Skeletal muscle tissue (tissue), 4 donors: Measurements from ENCODE around the gene IRGQ. TPM values are rescaled to one million over a fixed set of nuclear protein-coding genes. Genes with fewer than 3 reads are reported as not detected.
A peak's percentile ranks its signal among the peaks of the same experiment; 100 is the strongest.

Source experiments
- H3K27ac ChIP-seq: one replicate; pipeline ENCODE4 v1.7.0; 2013; ENCODE audit warnings: mild to moderate bottlenecking, low read depth, low read length, inconsistent platforms
- H3K27me3 ChIP-seq, 3 donors: one replicate each; pipeline ENCODE4 v1.7.0; 2013; ENCODE audit warnings: low read length in 3 of 3; ENCODE audit not compliant: control insufficient read depth in 3 of 3, insufficient read depth in 3 of 3
- H3K36me3 ChIP-seq, 3 donors: one replicate each; pipeline ENCODE4 v1.7.0; 2013; ENCODE audit warnings: low read length in 3 of 3; ENCODE audit not compliant: control insufficient read depth in 3 of 3, insufficient read depth in 3 of 3
- H3K4me1 ChIP-seq, 3 donors: one replicate each; pipeline ENCODE4 v1.7.0; 2013; ENCODE audit warnings: low read length in 3 of 3, mild to moderate bottlenecking in 3 of 3; ENCODE audit not compliant: control insufficient read depth in 3 of 3, insufficient read depth in 3 of 3
- H3K4me3 ChIP-seq, 3 donors: one replicate each; pipeline ENCODE4 v1.7.0; 2013; ENCODE audit warnings: low read length in 3 of 3
- H3K9ac ChIP-seq, 3 donors: one replicate each; pipeline ENCODE4 v1.7.0; 2013; ENCODE audit warnings: low read length in 3 of 3, mild to moderate bottlenecking in 3 of 3, moderate library complexity in 2 of 3, low read depth in 1 of 3
- H3K9me3 ChIP-seq, 3 donors: one replicate each; pipeline ENCODE4 v1.7.0; 2013; ENCODE audit warnings: low read length in 3 of 3; ENCODE audit not compliant: control insufficient read depth in 3 of 3
- total RNA-seq: library from RNA; depleted of rRNA; stranded (reverse); fragments of >200 nt; gene quantifications from one replicate; pipeline ENCODE4 v1.2.3, GENCODE V29; 2014
- donor health status: Osteomylitis.

IRGQ gene
- total RNA-seq, 1 donor from 2014 or later = 24.5 TPM

DNA sequence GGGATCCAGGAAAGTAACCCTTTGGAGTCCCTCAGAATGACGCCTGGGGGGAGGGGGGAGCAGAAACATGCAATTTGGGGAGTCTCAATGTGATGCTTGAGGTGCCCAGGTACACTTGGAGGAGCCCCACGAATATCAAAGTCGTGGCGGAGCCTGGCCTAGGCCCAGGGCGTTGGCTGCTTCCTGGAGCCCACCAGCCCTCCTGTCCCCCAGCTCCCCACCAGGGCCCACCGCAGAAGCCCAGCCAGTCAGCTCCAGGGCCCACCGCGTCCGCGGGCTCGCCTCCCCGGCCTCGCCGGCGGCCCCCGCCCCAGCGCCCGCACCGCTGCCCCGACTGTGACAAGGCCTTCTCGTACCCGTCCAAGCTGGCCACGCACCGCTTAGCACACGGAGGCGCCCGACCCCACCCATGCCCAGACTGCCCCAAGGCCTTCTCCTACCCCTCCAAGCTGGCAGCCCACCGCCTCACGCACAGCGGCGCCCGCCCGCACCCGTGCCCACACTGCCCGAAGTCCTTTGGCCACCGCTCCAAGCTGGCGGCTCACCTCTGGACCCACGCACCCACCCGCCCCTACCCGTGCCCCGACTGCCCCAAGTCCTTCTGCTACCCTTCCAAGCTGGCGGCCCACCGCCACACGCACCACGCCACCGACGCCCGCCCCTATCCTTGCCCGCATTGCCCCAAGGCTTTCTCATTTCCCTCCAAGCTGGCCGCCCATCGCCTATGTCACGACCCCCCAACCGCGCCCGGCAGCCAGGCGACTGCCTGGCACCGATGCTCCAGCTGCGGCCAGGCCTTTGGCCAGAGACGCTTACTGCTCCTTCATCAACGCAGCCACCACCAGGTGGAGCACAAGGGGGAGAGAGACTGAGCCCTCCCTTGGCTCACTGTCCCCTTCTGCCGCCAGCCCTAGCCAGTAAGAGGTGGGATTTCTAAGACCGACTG, 60.8 kb downstream of the IRGQ start:
- H3K4me1 ChIP-seq = peaks cover 16 to 33% (median 23%) of the 10 kb centered on the region in 3 donors
- H3K27ac ChIP-seq = peak overlapping the region; percentile 85
- peaks cover 6 to 16% (median 12%) of the 10 kb centered on the region in 3 donors for H3K36me3 ChIP-seq
- H3K4me3 ChIP-seq = no peak overlapping the region
- peaks cover 0 to 8% (median 0%) of the 10 kb centered on the region in 3 donors for H3K9me3 ChIP-seq
- peak overlapping the region in 2 of 3 donors; percentile 54 to 66 for H3K9ac ChIP-seq
- no peaks in the 10 kb centered on the region for H3K27me3 ChIP-seq

Other genes starting within 250 kb of the IRGQ start
- 5.2 TPM for gene CD177, start 242.4 kb downstream of the IRGQ start, total RNA-seq
- gene TEX101, start 181.2 kb downstream of the IRGQ start, total RNA-seq = not detected
- not detected for gene LYPD3, start 130.5 kb downstream of the IRGQ start, total RNA-seq
- gene PHLDB3, start 91.4 kb downstream of the IRGQ start, total RNA-seq = 4.7 TPM
- 32.4 TPM for gene ETHE1, start 68.9 kb downstream of the IRGQ start, total RNA-seq
- not detected for gene ZNF575, start 62.9 kb downstream of the IRGQ start, total RNA-seq
- gene XRCC1, start 20.6 kb downstream of the IRGQ start, total RNA-seq = 7.3 TPM
- 6.8 TPM for gene PINLYP, start 20.3 kb downstream of the IRGQ start, total RNA-seq
- gene ZNF576, start 461 bp upstream of the IRGQ start, total RNA-seq = 6.8 TPM
- not detected for gene SRRM5, start 16.0 kb upstream of the IRGQ start, total RNA-seq
- 44.9 TPM for gene ZNF428, start 23.5 kb upstream of the IRGQ start, total RNA-seq
- gene CADM4, start 43.7 kb upstream of the IRGQ start, total RNA-seq = 7.8 TPM
- 2.1 TPM for gene PLAUR, start 74.0 kb upstream of the IRGQ start, total RNA-seq
- not detected for gene IRGC, start 119.9 kb upstream of the IRGQ start, total RNA-seq
- gene SMG9, start 158.8 kb upstream of the IRGQ start, total RNA-seq = 6.3 TPM
- 1.0 TPM for gene KCNN4, start 184.8 kb upstream of the IRGQ start, total RNA-seq
- not detected for gene LYPD5, start 206.3 kb upstream of the IRGQ start, total RNA-seq
- gene ZNF283, start 231.2 kb upstream of the IRGQ start, total RNA-seq = 21.4 TPM